ENCODE measurements around the gene ZNF587B. TPM values are rescaled to one million over a fixed set of nuclear protein-coding genes. Genes with fewer than 3 reads are reported as not detected.
"Not testable (repeated sequence)": the region's sequence is repeated elsewhere in the genome, so short reads cannot be mapped to it uniquely, and the experiment has no call there.

ZNF587B gene
- total and polyA plus RNA-seq, 10 of the 15 experiments (the other 5 are each of a cell fraction or from before 2014, with no cell fraction given), result 4.1 to 33.9 (median 15.2) TPM

- H2AFZ ChIP-seq (ENCODE audit: control insufficient read depth, low read depth, low read length); H3K9ac ChIP-seq (ENCODE audit: control insufficient read depth, insufficient read depth, low read length); DNase-seq (ENCODE audit: low read depth, low spot score); H4K20me1 ChIP-seq (ENCODE audit: control insufficient read depth, insufficient read depth); H3K4me1 ChIP-seq (ENCODE audit: control insufficient read depth, insufficient read depth, low read length); ATAC-seq; intact Hi-C loops (cut with micrococcal nuclease; ENCODE audit: unreplicated experiment); H3K4me2 ChIP-seq (ENCODE audit: control insufficient read depth, insufficient read depth); H3K27ac ChIP-seq (ENCODE audit: control insufficient read depth, insufficient read depth); RAD21 ChIA-PET (ENCODE audit: unreplicated experiment); H3K27me3 ChIP-seq (replicated peaks in 1 of 2; ENCODE audit: control insufficient read depth in 2 of 2, insufficient read depth in 2 of 2, low read length in 1 of 2); H3K79me2 ChIP-seq (ENCODE audit: control insufficient read depth, insufficient read depth, low read length); POLR2A ChIA-PET; H3K4me3 ChIP-seq; BruUV-seq (replicated peaks); SMC1A ChIA-PET (ENCODE audit: uncharacterized antibody, unreplicated experiment); in situ Hi-C loops (cut with MboI): not testable (repeated sequence)
- WGBS (ENCODE audit: insufficient coverage, insufficient replicate concordance, low lambda C conversion rate, missing lambda C conversion rate), result 88% methylated on average over 3 of the region's 3 CpGs
- CTCF ChIA-PET, result interaction anchor here (0.7 kb wide), 1 partner anchor 652 kb away, joined by 3 read pairs; no protein-coding TSS in a partner anchor
- FAIRE-seq, result peak; percentile 57
- H3K36me3 ChIP-seq (ENCODE audit: control insufficient read depth in 2 of 2, insufficient read depth in 2 of 2, low read length in 1 of 2), result peaks cover 7 to 40% of the 10 kb centered on the region in 2 experiments
- peaks cover 17% of the 10 kb centered on the region; the same call in 2 of the 3 replicates for H3K9me3 ChIP-seq (replicated peaks; ENCODE audit: control insufficient read depth, insufficient read depth, low read length)
These were observed 32.3 kb downstream of the ZNF587B start for GRCh38 chr19:57862351-57862750.

- no peak overlapping the region for H3K4me3 ChIP-seq
- SMC1A ChIA-PET (ENCODE audit: uncharacterized antibody, unreplicated experiment), result no interaction called here
- H3K27me3 ChIP-seq (replicated peaks in 1 of 2; ENCODE audit: control insufficient read depth in 2 of 2, insufficient read depth in 2 of 2, low read length in 1 of 2), result no peaks in the 10 kb centered on the region
- no peak overlapping the region for H3K9ac ChIP-seq (ENCODE audit: control insufficient read depth, insufficient read depth, low read length)
- H2AFZ ChIP-seq (ENCODE audit: control insufficient read depth, low read depth, low read length), result no peak overlapping the region
- no peaks in the 10 kb centered on the region for H3K4me1 ChIP-seq (ENCODE audit: control insufficient read depth, insufficient read depth, low read length)
- no TSS peak for BruUV-seq (replicated peaks)
- DNase-seq (ENCODE audit: low read depth, low spot score), result no peak
- RAD21 ChIA-PET (ENCODE audit: unreplicated experiment), result no interaction called here
- FAIRE-seq, result no peak
- H3K4me2 ChIP-seq (ENCODE audit: control insufficient read depth, insufficient read depth), result no peak overlapping the region
- no peak for ATAC-seq
- no peak overlapping the region for H3K27ac ChIP-seq (ENCODE audit: control insufficient read depth, insufficient read depth)
- H3K9me3 ChIP-seq (replicated peaks; ENCODE audit: control insufficient read depth, insufficient read depth, low read length), result peaks cover 33% of the 10 kb centered on the region
- intact Hi-C loops (cut with micrococcal nuclease; ENCODE audit: unreplicated experiment) (no loop called here), in situ Hi-C loops (cut with MboI) (no loop called here)
- CTCF ChIA-PET, result no interaction called here
- H3K79me2 ChIP-seq (ENCODE audit: control insufficient read depth, insufficient read depth, low read length), result no peaks in the 10 kb centered on the region
- TF ChIP-seq POLR2A (IDR thresholded peaks at IDR 0.05; ENCODE audit: low read depth, low read length), result 0 out of 2 replicates have a peak, but pooled peaks have one; percentile 41
- no peak for TF ChIP-seq BHLHE40 (IDR thresholded peaks at IDR 0.05; ENCODE audit: borderline replicate concordance in 1 of 2, low read depth in 2 of 2, low read length in 1 of 2)
- WGBS (ENCODE audit: insufficient coverage, insufficient replicate concordance, low lambda C conversion rate, missing lambda C conversion rate), result 99% methylated on average over 7 of the region's 7 CpGs
- POLR2A ChIA-PET, result no interaction called here
- H3K36me3 ChIP-seq (ENCODE audit: control insufficient read depth in 2 of 2, insufficient read depth in 2 of 2, low read length in 1 of 2), result peaks cover 4 to 32% of the 10 kb centered on the region in 2 experiments
- no peaks in the 10 kb centered on the region for H4K20me1 ChIP-seq (ENCODE audit: control insufficient read depth, insufficient read depth)
These were observed 37.9 kb downstream of the ZNF587B start for GRCh38 chr19:57867868-57868492.

- H3K79me2 ChIP-seq (ENCODE audit: control insufficient read depth, insufficient read depth, low read length); in situ Hi-C loops (cut with MboI); RAD21 ChIA-PET (ENCODE audit: unreplicated experiment); POLR2A ChIA-PET; H4K20me1 ChIP-seq (ENCODE audit: control insufficient read depth, insufficient read depth); CTCF ChIA-PET; H3K4me2 ChIP-seq (ENCODE audit: control insufficient read depth, insufficient read depth); H3K4me1 ChIP-seq (ENCODE audit: control insufficient read depth, insufficient read depth, low read length); SMC1A ChIA-PET (ENCODE audit: uncharacterized antibody, unreplicated experiment); H3K27me3 ChIP-seq (replicated peaks in 1 of 2; ENCODE audit: control insufficient read depth in 2 of 2, insufficient read depth in 2 of 2, low read length in 1 of 2); ATAC-seq; FAIRE-seq; H3K9ac ChIP-seq (ENCODE audit: control insufficient read depth, insufficient read depth, low read length); H3K4me3 ChIP-seq; DNase-seq (ENCODE audit: low read depth, low spot score); H3K27ac ChIP-seq (ENCODE audit: control insufficient read depth, insufficient read depth); H2AFZ ChIP-seq (ENCODE audit: control insufficient read depth, low read depth, low read length); BruUV-seq (replicated peaks); intact Hi-C loops (cut with micrococcal nuclease; ENCODE audit: unreplicated experiment): not testable (repeated sequence)
- H3K9me3 ChIP-seq (replicated peaks; ENCODE audit: control insufficient read depth, insufficient read depth, low read length), result peaks cover 46% of the 10 kb centered on the region
- 95% methylated on average over 6 of the region's 6 CpGs for whole genome bisulfite sequencing (ENCODE audit: insufficient coverage, insufficient replicate concordance, low lambda C conversion rate, missing lambda C conversion rate)
- peaks cover 9 to 36% of the 10 kb centered on the region in 2 experiments for H3K36me3 ChIP-seq (ENCODE audit: control insufficient read depth in 2 of 2, insufficient read depth in 2 of 2, low read length in 1 of 2)
These were observed 39.6 kb downstream of the ZNF587B start for GRCh38 chr19:57869655-57870054.

Measured in GM12878 (cell line).